Psoas muscle (tissue), 8 donors: ENCODE data around the gene NEAT1. TPM values are rescaled to one million over a fixed set of nuclear protein-coding genes. Genes with fewer than 3 reads are reported as not detected.

ENCODE experiments used
- ATAC-seq, 4 donors: fragments of 200-7000 bp; cut with Tn5 transposase; one replicate each; pipeline ENCODE4 v1.9.1; 2020; ENCODE audit warnings: moderate library complexity in 3 of 4, mild to moderate bottlenecking in 2 of 4
- DNase-seq, 2 donors: peaks; one replicate each; pipeline ENCODE4 v3.0.0-alpha.2; 2020
- H3K27ac ChIP-seq: fragments of 200-600 bp; one replicate; pipeline ENCODE4 v1.8.0; 2022
- H3K27me3 ChIP-seq, 3 donors: fragments of 200-600 bp in 1 of 3; one replicate each; pipeline versions ENCODE4 v1.6.1 to v1.8.0; 2013 to 2022; ENCODE audit warnings: low read length in 2 of 3, mild to moderate bottlenecking in 2 of 3, moderate library complexity in 1 of 3; ENCODE audit not compliant: insufficient read depth in 3 of 3
- H3K36me3 ChIP-seq, 2 donors: fragments of 200-600 bp in 1 of 2; one replicate each; pipeline versions ENCODE4 v1.6.1 to v1.8.0; 2013 to 2022; ENCODE audit warnings: low read depth in 1 of 2, mild to moderate bottlenecking in 1 of 2, moderate library complexity in 1 of 2; ENCODE audit not compliant: insufficient read depth in 1 of 2
- H3K4me1 ChIP-seq: fragments of 200-600 bp; one replicate; pipeline ENCODE4 v1.8.0; 2022
- H3K4me3 ChIP-seq: fragments of 200-600 bp; one replicate; pipeline ENCODE4 v1.8.0; 2022; ENCODE audit warnings: mild to moderate bottlenecking
- H3K9me3 ChIP-seq: fragments of 200-600 bp; one replicate; pipeline ENCODE4 v1.8.0; 2022
- WGBS, 3 donors: extraction: QIAGEN DNeasy Blood & Tissue Kit; methylation state at CpG; one replicate each; pipeline versions ENCODE4 v1.1.6 to v1.1.7; 2013; 5-methylcytosine and 5-hydroxymethylcytosine counted together
- intact Hi-C, 2 donors: fragments of 100-400 bp; cut with DNase I; formaldehyde crosslinking; loops; one replicate each; pipeline versions ENCODE4 v1.11.0 to v1.14.2; 2022
- polyA plus RNA-seq, 3 donors: library from polyadenylated mRNA; stranded (reverse); fragments of 200-250 nt; gene quantifications; one replicate each; pipeline ENCODE4 v1.2.3, GENCODE V29; 2013
- total RNA-seq, 4 donors: library from RNA; stranded (reverse); fragmentation: NEBNext Ultra II Directional in 2 of 4; extraction: Animal tissue kit (Norgen Biotek cat#: 25700) in 2 of 4; gene quantifications; one replicate each; pipeline versions ENCODE4 v1.2.1 to v1.2.4, GENCODE V29; 2021 to 2023
- TF ChIP-seq, protein P1 (sequence below): fragments of 200-600 bp; IDR thresholded peaks from one replicate; pipeline ENCODE4 v1.8.0; 2022; ENCODE audit warnings: antibody characterized with exemption
- donor health status: healthy with polysubstance abuse.
- donor health status: DM: no; HTN: no; CAD: no; lungs with moderate emphysema.
- donor health status: Bipolar disorder and iron deficiency.
- donor health status: healthy.
- donor health status: DM: yes; HTN: yes; CAD: no.
- donor health status: DM: no; HTN: no; CAD: no.
- donor health status: DM: no; HTN: no; CAD: no.
- donor health status: DM: yes; HTN: yes; CAD: no.

NEAT1 gene
- total and polyA plus RNA-seq, 7 donors, result 474 to 1,759 (median 716) TPM

DNA sequence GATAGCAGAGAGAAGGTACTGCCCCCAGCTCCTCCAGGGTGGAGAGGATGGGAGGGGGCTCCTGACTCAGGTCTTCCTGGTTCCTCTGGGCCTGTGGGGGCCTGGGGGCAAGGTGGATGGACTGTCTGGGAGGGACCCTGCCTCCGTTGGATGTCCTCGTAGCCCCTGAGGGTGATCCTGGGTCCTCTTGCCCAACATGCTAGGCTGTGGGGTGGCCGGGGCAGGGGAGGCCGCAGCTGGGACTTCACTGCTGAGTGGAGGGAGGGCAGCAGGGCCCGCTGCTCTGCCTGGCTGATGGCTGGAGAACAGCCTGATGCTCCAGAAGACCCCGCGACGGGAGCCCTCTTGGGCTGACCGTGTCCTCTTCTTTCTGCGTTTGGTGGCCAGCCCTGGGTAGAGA is 22.8 kb upstream of the NEAT1 start:
- WGBS, 3 donors, result 95 to 98% (median 96%) methylated on average over 5 to 10 of the region's 10 CpGs
- TF ChIP-seq, protein P1, sequence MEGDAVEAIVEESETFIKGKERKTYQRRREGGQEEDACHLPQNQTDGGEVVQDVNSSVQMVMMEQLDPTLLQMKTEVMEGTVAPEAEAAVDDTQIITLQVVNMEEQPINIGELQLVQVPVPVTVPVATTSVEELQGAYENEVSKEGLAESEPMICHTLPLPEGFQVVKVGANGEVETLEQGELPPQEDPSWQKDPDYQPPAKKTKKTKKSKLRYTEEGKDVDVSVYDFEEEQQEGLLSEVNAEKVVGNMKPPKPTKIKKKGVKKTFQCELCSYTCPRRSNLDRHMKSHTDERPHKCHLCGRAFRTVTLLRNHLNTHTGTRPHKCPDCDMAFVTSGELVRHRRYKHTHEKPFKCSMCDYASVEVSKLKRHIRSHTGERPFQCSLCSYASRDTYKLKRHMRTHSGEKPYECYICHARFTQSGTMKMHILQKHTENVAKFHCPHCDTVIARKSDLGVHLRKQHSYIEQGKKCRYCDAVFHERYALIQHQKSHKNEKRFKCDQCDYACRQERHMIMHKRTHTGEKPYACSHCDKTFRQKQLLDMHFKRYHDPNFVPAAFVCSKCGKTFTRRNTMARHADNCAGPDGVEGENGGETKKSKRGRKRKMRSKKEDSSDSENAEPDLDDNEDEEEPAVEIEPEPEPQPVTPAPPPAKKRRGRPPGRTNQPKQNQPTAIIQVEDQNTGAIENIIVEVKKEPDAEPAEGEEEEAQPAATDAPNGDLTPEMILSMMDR, result no peak
- ATAC-seq (peak in 1 of 4 donors; percentile 7), DNase-seq (no peak)
- peaks cover 0 to 86% of the 10 kb centered on the region in 2 donors for H3K36me3 ChIP-seq
- H3K27me3 ChIP-seq, result no peaks in the 10 kb centered on the region
- intact Hi-C loops, result no loop called here
- no peaks in the 10 kb centered on the region for H3K9me3 ChIP-seq
- H3K4me3 ChIP-seq, result no peak overlapping the region
- no peaks in the 10 kb centered on the region for H3K4me1 ChIP-seq
- no peak overlapping the region for H3K27ac ChIP-seq

DNA sequence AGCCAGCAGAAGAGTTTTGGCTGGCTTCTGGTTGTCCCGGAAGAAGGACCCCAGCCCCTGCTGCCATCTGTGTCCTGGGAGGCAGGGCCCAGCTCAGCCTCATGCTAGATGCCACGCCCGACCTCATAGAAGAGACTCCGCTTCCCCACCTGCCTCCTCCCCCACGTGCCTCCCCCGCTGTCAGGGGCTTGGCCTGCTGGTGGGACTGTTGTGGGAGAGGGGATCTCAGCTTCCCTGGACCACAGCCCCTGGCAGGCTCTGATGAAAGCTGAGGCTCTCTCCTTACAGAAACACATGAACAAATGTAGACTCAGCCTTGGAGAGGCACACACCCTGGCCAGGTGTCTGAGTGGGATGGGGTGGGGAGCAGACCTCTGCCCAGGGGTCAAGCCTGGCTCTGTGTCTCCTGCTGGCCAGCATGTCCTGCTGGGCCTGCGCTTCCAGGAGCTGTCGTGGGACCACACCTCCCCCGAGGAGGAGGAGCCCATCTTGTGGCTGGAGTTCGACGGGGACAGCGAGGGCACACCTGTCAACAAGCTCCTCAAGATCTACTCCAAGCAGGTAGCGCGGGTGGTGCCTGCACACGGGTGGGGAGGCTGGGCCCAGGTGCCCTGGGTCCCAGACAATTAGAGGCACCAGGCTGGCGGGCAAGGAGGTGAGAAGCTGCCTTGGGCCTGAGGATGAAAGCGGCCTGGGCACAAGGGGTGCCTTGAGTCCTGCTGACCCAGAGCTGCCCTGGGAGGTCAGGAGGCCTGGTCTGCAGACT is 22.1 kb upstream of the NEAT1 start:
- Histone ChIP-seq H3K36me3 (peaks cover 0 to 86% of the 10 kb centered on the region in 2 donors), H3K4me3 (no peak overlapping the region), H3K27me3 (no peaks in the 10 kb centered on the region), H3K4me1 (no peaks in the 10 kb centered on the region), H3K9me3 (no peaks in the 10 kb centered on the region), H3K27ac (no peak overlapping the region)
- DNase-seq (no peak), ATAC-seq (peak in 1 of 4 donors; percentile 8)
- intact Hi-C loops, result no loop called here
- 84 to 85% (median 85%) methylated on average over 16 to 17 of the region's 17 CpGs for WGBS, 3 donors
- TF ChIP-seq, protein P1, result no peak

DNA sequence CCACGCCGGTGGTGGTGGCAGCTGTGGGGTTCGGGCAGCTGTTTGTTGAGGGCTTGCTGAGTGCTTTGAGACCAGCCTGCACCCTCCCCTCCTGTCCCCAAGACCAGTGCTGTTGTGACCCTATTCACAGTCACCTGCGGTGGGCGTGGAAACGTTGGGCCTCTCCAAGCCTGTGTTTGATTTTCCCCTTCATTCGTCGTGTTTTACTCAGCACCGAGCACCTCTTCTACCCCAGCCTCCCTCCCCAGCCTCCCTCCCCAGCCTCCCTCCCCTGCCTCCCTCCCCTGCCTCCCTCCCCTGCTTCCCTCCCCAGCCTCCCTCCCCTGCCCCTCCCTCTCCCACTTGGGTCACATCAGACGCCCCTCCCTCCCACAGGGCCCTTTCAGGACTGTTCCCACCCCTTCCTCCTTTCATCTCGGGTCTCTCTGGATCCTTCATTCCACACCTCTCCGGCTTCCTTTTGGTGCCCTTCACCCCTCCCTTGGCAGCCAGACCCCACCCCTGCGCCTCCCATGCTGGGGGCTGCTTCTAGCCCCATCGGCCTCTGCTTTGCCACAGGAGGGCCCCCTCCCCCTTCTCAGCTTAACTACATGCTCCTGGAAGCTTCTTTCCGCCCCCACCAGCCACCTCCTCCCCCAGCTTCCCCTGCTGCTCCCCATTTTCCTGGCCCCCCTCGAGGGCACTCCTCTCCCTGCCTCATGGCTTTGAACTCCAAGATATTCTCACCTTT is 21.4 kb upstream of the NEAT1 start:
- H3K36me3 ChIP-seq, result peaks cover 2 to 86% of the 10 kb centered on the region in 2 donors
- H3K4me1 ChIP-seq, result no peaks in the 10 kb centered on the region
- no peak for ATAC-seq
- intact Hi-C loops, result no loop called here
- no peak overlapping the region for H3K27ac ChIP-seq
- no peak overlapping the region for H3K4me3 ChIP-seq
- TF ChIP-seq, protein P1, result no peak
- WGBS, 3 donors, result 78 to 83% (median 81%) methylated on average over 14 to 16 of the region's 16 CpGs
- H3K9me3 ChIP-seq, result no peaks in the 10 kb centered on the region
- DNase-seq, result no peak
- no peaks in the 10 kb centered on the region for H3K27me3 ChIP-seq

DNA sequence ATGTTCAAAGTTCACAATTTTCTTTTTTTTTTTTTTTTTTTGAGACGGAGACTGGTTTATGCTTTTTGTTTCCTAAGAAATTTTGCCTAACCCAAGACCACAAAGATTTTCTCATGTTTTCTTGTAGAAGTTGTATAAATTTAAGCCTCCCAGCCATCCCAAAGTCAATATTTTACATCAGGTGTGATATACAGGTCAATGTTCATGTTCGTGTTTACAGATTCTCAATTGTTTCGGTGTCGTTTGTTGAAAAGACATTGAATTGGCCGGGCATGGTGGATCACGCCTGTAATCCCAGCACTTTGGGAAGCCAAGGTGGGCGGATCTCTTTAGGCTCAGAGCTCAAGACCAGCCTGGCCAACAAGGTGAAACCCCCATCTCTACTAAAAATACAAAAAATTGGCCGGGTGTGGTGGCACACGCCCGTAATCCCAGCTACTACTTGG is 20.8 kb upstream of the NEAT1 start:
- no peak for ATAC-seq
- WGBS, 3 donors, result 86 to 92% (median 88%) methylated on average over 10 of the region's 10 CpGs
- no peaks in the 10 kb centered on the region for H3K27me3 ChIP-seq

More for the DNA sequence above, 20.8 kb upstream of the NEAT1 start:
- intact Hi-C loops, result no loop called here
- Histone ChIP-seq H3K27ac (no peak overlapping the region), H3K4me3 (no peak overlapping the region), H3K9me3 (no peaks in the 10 kb centered on the region), H3K4me1 (no peaks in the 10 kb centered on the region), H3K36me3 (peaks cover 2 to 86% of the 10 kb centered on the region in 2 donors)
- no peak for DNase-seq
- TF ChIP-seq, protein P1, result no peak
